Gastrocnemius medialis (tissue), 4 donors: ENCODE data around the gene COG4. TPM values are rescaled to one million over a fixed set of nuclear protein-coding genes. Genes with fewer than 3 reads are reported as not detected.

Experiments
- ATAC-seq, 2 donors: fragments of 150-250 bp; one replicate each; pipeline ENCODE4 v1.9.1; 2016
- DNase-seq, 2 donors: peaks; one replicate each; pipeline ENCODE4 v3.0.0-alpha.2; 2019
- H3K27ac ChIP-seq, 4 donors: fragments of 200-600 bp; sonication (generic); 1 replicate in 1 of 4; 2 replicates in 3 of 4; pipeline ENCODE4 v1.5.1; 2016 to 2018; ENCODE audit warnings: mild to moderate bottlenecking in 2 of 4, moderate library complexity in 1 of 4
- H3K27me3 ChIP-seq, 3 donors: fragments of 200-600 bp; sonication (generic) in 2 of 3; 1 replicate in 1 of 3; 2 replicates in 2 of 3; pipeline versions ENCODE4 v1.5.1 to v1.6.0; 2016 to 2019; ENCODE audit warnings: mild to moderate bottlenecking in 1 of 3, moderate library complexity in 1 of 3
- H3K36me3 ChIP-seq, 2 donors: fragments of 200-600 bp; sonication (generic) in 1 of 2; one replicate each; pipeline ENCODE4 v1.5.1; 2017 to 2018
- H3K4me1 ChIP-seq, 2 donors: fragments of 200-600 bp; sonication (generic) in 1 of 2; one replicate each; pipeline ENCODE4 v1.5.1; 2016 to 2017; ENCODE audit warnings: mild to moderate bottlenecking in 2 of 2
- H3K4me3 ChIP-seq, 4 donors: fragments of 200-600 bp; sonication (generic) in 3 of 4; 1 replicate in 1 of 4; 2 replicates in 3 of 4; pipeline ENCODE4 v1.5.1; 2016 to 2019; ENCODE audit warnings: mild to moderate bottlenecking in 2 of 4
- H3K9me3 ChIP-seq, 3 donors: fragments of 200-600 bp; sonication (generic) in 2 of 3; 1 replicate in 1 of 3; 2 replicates in 2 of 3; pipeline ENCODE4 v1.5.1; 2016 to 2019
- POLR2A ChIP-seq, 2 donors: fragments of 450-650 bp; IDR thresholded peaks; one replicate each; pipeline ENCODE4 v1.6.1; 2017; ENCODE audit warnings: antibody characterized with exemption in 2 of 2, mild to moderate bottlenecking in 2 of 2, moderate library complexity in 2 of 2
- in situ Hi-C, 4 donors: fragments of 200-750 bp; cut with MboI; loops; one replicate each; pipeline versions ENCODE4 v1.15.0 to v1.8.0; 2017; ENCODE audit warnings: low sequenced_read_pairs in 4 of 4
- intact Hi-C: fragments of 100-400 bp; cut with DNase I; formaldehyde crosslinking; loops from one replicate; pipeline ENCODE4 v1.15.1; 2023; ENCODE audit warnings: low total_unique reads
- total RNA-seq, 4 donors: library from RNA; depleted of rRNA; stranded (reverse); fragments of >200 nt; gene quantifications; one replicate each; pipeline versions ENCODE4 v1.1.0 to v1.2.3, GENCODE V29; 2016
- TF ChIP-seq, protein P1 (sequence below), 5 experiments: fragments of 450-650 bp in 3 of 5; fragments of 200-600 bp in 2 of 5; sonication (generic) in 2 of 5; IDR thresholded peaks in 4 of 5; conservative IDR thresholded peaks in 1 of 5; 1 replicate in 4 of 5; 2 replicates in 1 of 5; pipeline ENCODE4 v1.5.1; 2016 to 2019; ENCODE audit warnings: antibody characterized with exemption in 5 of 5, mild to moderate bottlenecking in 3 of 5, moderate library complexity in 3 of 5

COG4 gene
- total RNA-seq, 4 donors from 2014 or later = 71.8 to 113 (median 82.0) TPM

DNA sequence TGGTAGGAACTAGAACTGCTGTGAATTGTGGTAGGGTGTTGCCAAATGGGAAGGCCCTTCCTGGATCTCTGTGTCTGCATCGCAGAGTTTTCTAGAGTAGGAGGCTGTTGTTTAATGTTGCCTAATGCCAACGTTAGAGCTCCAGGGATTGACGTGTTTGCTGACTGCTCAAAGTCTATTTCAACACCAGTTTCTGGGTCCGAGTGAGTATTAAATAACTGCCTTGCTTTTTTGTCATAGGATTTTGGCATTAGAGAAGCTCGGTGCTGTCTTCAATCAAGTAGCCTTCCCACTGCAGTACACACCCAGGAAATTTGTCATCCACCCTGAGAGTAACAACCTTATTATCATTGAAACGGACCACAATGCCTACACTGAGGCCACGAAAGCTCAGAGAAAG, 40.3 kb upstream of the COG4 start:
- in situ Hi-C loops = no loop called here

DNA sequence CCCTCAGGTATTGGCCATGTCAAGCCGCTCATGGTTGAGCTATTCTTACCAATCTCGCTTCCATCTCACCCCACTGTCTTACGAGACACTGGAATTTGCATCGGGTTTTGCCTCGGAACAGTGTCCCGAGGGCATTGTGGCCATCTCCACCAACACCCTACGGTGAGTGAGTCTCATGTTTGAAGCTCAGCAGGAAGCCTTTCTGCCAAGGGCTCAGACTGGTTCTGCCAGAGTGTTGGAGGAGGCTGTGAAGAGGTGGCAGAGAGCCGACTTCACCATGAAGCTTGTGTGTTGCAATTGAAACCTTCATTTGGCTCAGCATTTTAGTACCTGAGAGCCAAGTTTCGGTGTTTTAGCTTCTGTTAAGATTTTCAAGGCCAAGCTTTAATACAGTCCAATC, 38.3 kb upstream of the COG4 start:
- intact Hi-C loops (no loop called here), in situ Hi-C loops (no loop called here)
- Histone ChIP-seq H3K4me3 (no peak overlapping the region), H3K27me3 (no peaks in the 10 kb centered on the region), H3K9me3 (no peaks in the 10 kb centered on the region), H3K4me1 (peaks cover 0 to 22% of the 10 kb centered on the region in 2 donors), H3K27ac (peak overlapping the region; percentile 35 to 84 (median 74)), H3K36me3 (peaks cover 2 to 99% of the 10 kb centered on the region in 2 donors)
- DNase-seq (peak; percentile 55 to 83), ATAC-seq (peak; percentile 91 to 97)
- TF ChIP-seq POLR2A (IDR thresholded peaks at IDR 0.05) = no peak
- TF ChIP-seq, protein P1, sequence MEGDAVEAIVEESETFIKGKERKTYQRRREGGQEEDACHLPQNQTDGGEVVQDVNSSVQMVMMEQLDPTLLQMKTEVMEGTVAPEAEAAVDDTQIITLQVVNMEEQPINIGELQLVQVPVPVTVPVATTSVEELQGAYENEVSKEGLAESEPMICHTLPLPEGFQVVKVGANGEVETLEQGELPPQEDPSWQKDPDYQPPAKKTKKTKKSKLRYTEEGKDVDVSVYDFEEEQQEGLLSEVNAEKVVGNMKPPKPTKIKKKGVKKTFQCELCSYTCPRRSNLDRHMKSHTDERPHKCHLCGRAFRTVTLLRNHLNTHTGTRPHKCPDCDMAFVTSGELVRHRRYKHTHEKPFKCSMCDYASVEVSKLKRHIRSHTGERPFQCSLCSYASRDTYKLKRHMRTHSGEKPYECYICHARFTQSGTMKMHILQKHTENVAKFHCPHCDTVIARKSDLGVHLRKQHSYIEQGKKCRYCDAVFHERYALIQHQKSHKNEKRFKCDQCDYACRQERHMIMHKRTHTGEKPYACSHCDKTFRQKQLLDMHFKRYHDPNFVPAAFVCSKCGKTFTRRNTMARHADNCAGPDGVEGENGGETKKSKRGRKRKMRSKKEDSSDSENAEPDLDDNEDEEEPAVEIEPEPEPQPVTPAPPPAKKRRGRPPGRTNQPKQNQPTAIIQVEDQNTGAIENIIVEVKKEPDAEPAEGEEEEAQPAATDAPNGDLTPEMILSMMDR (IDR thresholded peaks at IDR 0.05 in 4 of 5, conservative IDR thresholded peaks at IDR 0.05 in 1 of 5) = no peak

More for the DNA sequence above, 40.3 kb upstream of the COG4 start:
- no peak for DNase-seq
- H3K27ac ChIP-seq = peak overlapping the region in 3 of 4 donors; percentile 12 to 84 (median 35)
- TF ChIP-seq, protein P1 (IDR thresholded peaks at IDR 0.05 in 4 of 5, conservative IDR thresholded peaks at IDR 0.05 in 1 of 5) = no peak
- TF ChIP-seq POLR2A (IDR thresholded peaks at IDR 0.05) = no peak
- intact Hi-C loops = no loop called here
- no peak overlapping the region for H3K4me3 ChIP-seq
- H3K36me3 ChIP-seq = peaks cover 2 to 99% of the 10 kb centered on the region in 2 donors
- peak in 1 of 2 donors; percentile 9 for ATAC-seq
- H3K4me1 ChIP-seq = peaks cover 0 to 26% of the 10 kb centered on the region in 2 donors
- H3K27me3 ChIP-seq = no peaks in the 10 kb centered on the region
- H3K9me3 ChIP-seq = no peaks in the 10 kb centered on the region

DNA sequence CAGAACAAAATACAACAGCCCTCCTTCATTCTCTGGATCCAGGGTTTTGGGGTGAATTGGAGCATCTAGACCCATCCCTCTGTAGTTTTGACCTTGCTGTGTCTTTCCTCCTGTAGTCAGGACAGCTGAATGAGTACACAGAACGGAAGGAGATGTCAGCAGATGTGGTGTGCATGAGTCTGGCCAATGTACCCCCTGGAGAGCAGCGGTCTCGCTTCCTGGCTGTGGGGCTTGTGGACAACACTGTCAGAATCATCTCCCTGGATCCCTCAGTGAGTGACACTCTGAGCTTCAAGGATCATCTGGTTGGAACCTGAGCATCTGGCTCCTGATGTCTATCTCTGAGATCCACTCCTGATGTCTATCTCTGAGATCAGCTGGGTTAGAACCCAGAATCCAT, 32.7 kb upstream of the COG4 start:
- TF ChIP-seq, protein P1 (IDR thresholded peaks at IDR 0.05 in 4 of 5, conservative IDR thresholded peaks at IDR 0.05 in 1 of 5) = no peak
- no peak for TF ChIP-seq POLR2A (IDR thresholded peaks at IDR 0.05)
- Histone ChIP-seq H3K27ac (no peak overlapping the region), H3K4me1 (peaks cover 0 to 10% of the 10 kb centered on the region in 2 donors), H3K27me3 (no peaks in the 10 kb centered on the region), H3K4me3 (no peak overlapping the region), H3K36me3 (peaks cover 0 to 88% of the 10 kb centered on the region in 2 donors), H3K9me3 (no peaks in the 10 kb centered on the region)
- in situ Hi-C loops = no loop called here
- no peak for ATAC-seq
- intact Hi-C loops = no loop called here
- no peak for DNase-seq

DNA sequence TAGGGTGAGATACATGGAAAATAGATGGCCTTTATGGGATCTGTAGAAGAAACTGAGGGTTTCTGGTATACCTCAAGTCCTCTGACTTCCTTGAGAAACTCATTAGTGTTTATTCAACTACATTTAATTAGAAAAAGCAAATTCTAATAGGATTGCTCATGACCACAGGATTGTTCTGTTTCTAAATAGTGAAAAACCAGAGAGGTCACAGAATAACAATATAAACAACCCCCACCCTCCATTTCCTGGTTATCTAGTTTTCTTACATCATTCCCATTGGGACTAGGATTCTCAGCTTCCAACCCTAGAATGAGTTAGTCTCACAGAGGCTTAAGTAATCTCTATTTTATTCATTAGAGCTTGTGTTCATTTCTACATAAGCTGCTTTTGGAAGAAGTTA, 30.3 kb upstream of the COG4 start:
- Histone ChIP-seq H3K36me3 (peaks cover 0 to 88% of the 10 kb centered on the region in 2 donors), H3K27ac (no peak overlapping the region), H3K9me3 (no peaks in the 10 kb centered on the region), H3K4me3 (no peak overlapping the region), H3K4me1 (peaks cover 0 to 5% of the 10 kb centered on the region in 2 donors), H3K27me3 (no peaks in the 10 kb centered on the region)
- intact Hi-C loops = no loop called here
- no peak for DNase-seq
- TF ChIP-seq POLR2A (IDR thresholded peaks at IDR 0.05) = no peak
- TF ChIP-seq, protein P1 (IDR thresholded peaks at IDR 0.05 in 4 of 5, conservative IDR thresholded peaks at IDR 0.05 in 1 of 5) = no peak
- no peak for ATAC-seq
- in situ Hi-C loops = no loop called here

DNA sequence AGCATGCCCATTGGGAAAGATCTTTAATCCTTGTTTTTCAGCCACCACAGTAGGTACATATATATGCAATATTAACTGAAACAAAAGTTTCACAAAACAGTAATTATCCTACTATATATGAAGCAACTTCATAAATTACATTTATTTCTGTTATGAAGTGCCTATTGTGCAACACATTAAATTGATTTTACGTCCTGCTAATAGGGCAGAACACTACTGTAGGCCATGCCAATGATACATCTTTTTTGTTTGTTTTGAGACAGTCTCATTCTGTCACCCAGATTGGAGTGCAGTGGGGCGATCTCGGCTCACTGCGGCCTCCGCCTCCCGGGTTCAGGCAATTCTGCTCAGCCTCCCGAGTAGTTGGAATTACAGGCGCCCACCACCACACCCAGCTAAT, 29.3 kb upstream of the COG4 start:
- DNase-seq (no peak), ATAC-seq (no peak)
- Histone ChIP-seq H3K36me3 (peaks cover 0 to 88% of the 10 kb centered on the region in 2 donors), H3K9me3 (no peaks in the 10 kb centered on the region), H3K27me3 (no peaks in the 10 kb centered on the region), H3K4me3 (no peak overlapping the region), H3K4me1 (peaks cover 0 to 5% of the 10 kb centered on the region in 2 donors), H3K27ac (no peak overlapping the region)
- in situ Hi-C loops (no loop called here), intact Hi-C loops (no loop called here)
- no peak for TF ChIP-seq POLR2A (IDR thresholded peaks at IDR 0.05)
- TF ChIP-seq, protein P1 (IDR thresholded peaks at IDR 0.05 in 4 of 5, conservative IDR thresholded peaks at IDR 0.05 in 1 of 5) = no peak
